Measurements from ENCODE around the gene FAM161A.
A peak's percentile ranks its signal among the peaks of the same experiment; 100 is the strongest.

FAM161A gene

DNA sequence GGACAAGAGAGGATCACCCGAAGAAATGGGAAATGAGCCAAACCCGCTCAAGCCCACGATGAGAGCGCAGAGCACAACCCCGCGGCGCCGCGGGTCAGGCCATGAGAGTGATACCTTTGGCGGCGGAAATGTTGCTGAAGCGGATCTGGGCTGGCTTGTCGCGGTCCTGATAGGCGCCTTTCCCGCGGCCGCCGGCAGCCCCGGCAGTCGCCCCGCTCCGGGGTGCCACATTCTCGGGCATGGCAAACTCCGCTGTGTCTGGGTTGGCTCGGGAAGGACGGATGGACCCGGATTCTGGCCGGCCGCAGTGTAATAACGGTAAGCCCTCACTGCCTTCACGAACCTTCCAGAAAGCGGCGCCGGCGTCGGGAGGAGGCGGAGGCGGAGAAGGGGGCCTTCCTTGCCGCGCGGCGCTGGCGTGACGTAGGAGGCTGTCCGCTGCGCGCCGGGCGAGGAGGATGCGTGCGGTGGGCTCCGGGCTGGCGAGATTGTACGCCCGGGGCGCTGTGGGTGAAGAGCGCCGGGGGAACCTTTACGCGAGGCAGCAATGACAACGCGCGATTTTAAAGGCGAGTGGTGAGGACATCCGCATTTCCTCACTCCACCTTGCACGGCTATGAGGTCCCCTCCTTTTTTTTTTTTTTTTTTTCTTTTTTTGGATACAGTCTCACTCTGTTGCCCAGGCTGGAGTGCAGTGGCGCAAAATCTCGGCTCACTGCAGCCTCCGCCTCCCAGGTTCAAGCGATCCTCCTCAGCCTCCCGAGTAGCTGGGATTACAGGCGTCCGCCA lies 34.6 kb upstream of the FAM161A start, which contains the start of gene CCT4:
Gene CCT4 (minus strand): TSS at position 390 of the 789 bp plus-strand sequence. CDS start 149 bp downstream, at position 241.
- Histone ChIP-seq H3K79me2 (ENCODE audit: control insufficient read depth, low read length) (peaks cover 56% of the 10 kb centered on the region), H3K4me2 (ENCODE audit: low read length) (peak within 1 kb of the TSS; percentile 79), H3K9me3 (ENCODE audit: control insufficient read depth, insufficient read depth, low read length) (no peaks in the 10 kb centered on the region), H3K27ac (ENCODE audit: low read depth, low read length) (peak within 1 kb of the TSS; percentile 71), H3K4me1 (ENCODE audit: control insufficient read depth, low read length) (peaks cover 25% of the 10 kb centered on the region), H3K4me3 (ENCODE audit: low read length) (peak within 1 kb of the TSS; percentile 82), H3K9me2 (replicated peaks; ENCODE audit: control insufficient read depth, low read length) (no peaks in the 10 kb centered on the region), H4K20me1 (ENCODE audit: control insufficient read depth, insufficient read depth, low read depth, low read length) (peaks cover 27% of the 10 kb centered on the region), H3K36me3 (ENCODE audit: control insufficient read depth, low read length) (peaks cover 46% of the 10 kb centered on the region), H3K27me3 (ENCODE audit: control insufficient read depth, low read length) (no peaks in the 10 kb centered on the region), H3F3A (ENCODE audit: control insufficient read depth, insufficient read depth) (peaks cover 5% of the 10 kb centered on the region)
- TF ChIP-seq, protein P1, sequence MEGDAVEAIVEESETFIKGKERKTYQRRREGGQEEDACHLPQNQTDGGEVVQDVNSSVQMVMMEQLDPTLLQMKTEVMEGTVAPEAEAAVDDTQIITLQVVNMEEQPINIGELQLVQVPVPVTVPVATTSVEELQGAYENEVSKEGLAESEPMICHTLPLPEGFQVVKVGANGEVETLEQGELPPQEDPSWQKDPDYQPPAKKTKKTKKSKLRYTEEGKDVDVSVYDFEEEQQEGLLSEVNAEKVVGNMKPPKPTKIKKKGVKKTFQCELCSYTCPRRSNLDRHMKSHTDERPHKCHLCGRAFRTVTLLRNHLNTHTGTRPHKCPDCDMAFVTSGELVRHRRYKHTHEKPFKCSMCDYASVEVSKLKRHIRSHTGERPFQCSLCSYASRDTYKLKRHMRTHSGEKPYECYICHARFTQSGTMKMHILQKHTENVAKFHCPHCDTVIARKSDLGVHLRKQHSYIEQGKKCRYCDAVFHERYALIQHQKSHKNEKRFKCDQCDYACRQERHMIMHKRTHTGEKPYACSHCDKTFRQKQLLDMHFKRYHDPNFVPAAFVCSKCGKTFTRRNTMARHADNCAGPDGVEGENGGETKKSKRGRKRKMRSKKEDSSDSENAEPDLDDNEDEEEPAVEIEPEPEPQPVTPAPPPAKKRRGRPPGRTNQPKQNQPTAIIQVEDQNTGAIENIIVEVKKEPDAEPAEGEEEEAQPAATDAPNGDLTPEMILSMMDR (IDR thresholded peaks at IDR 0.05; ENCODE audit: low read depth, low read length, poor library complexity, severe bottlenecking), result no peak
- no peak for TF ChIP-seq EZH2phosphoT487 (IDR thresholded peaks at IDR 0.05; ENCODE audit: borderline replicate concordance, low read length)

GRCh38 chr2:61887717-61888266 lies 33.9 kb upstream of the FAM161A start:
- peaks cover 61% of the 10 kb centered on the region for H3K79me2 ChIP-seq (ENCODE audit: control insufficient read depth, low read length)
- H3K36me3 ChIP-seq (ENCODE audit: control insufficient read depth, low read length), result peaks cover 53% of the 10 kb centered on the region
- H3K27me3 ChIP-seq (ENCODE audit: control insufficient read depth, low read length), result no peaks in the 10 kb centered on the region
- peaks cover 25% of the 10 kb centered on the region for H3K4me1 ChIP-seq (ENCODE audit: control insufficient read depth, low read length)
- H3K9me2 ChIP-seq (replicated peaks; ENCODE audit: control insufficient read depth, low read length), result no peaks in the 10 kb centered on the region
- peaks cover 5% of the 10 kb centered on the region for H3F3A ChIP-seq (ENCODE audit: control insufficient read depth, insufficient read depth)
- H4K20me1 ChIP-seq (ENCODE audit: control insufficient read depth, insufficient read depth, low read depth, low read length), result peaks cover 27% of the 10 kb centered on the region
- H3K9me3 ChIP-seq (ENCODE audit: control insufficient read depth, insufficient read depth, low read length), result no peaks in the 10 kb centered on the region
- peak overlapping the region; percentile 71 for H3K27ac ChIP-seq (ENCODE audit: low read depth, low read length)
- TF ChIP-seq, protein P1 (IDR thresholded peaks at IDR 0.05; ENCODE audit: low read depth, low read length, poor library complexity, severe bottlenecking), result no peak
- no peak for TF ChIP-seq EZH2phosphoT487 (IDR thresholded peaks at IDR 0.05; ENCODE audit: borderline replicate concordance, low read length)
- peak overlapping the region; percentile 79 for H3K4me2 ChIP-seq (ENCODE audit: low read length)
- peak overlapping the region; percentile 82 for H3K4me3 ChIP-seq (ENCODE audit: low read length)

GRCh38 chr2:61885896-61886603 lies 32.2 kb upstream of the FAM161A start:
- H3K27ac ChIP-seq (ENCODE audit: low read depth, low read length), result no peak overlapping the region
- H3K9me3 ChIP-seq (ENCODE audit: control insufficient read depth, insufficient read depth, low read length), result no peaks in the 10 kb centered on the region
- H3K4me1 ChIP-seq (ENCODE audit: control insufficient read depth, low read length), result peaks cover 25% of the 10 kb centered on the region
- H3K4me2 ChIP-seq (ENCODE audit: low read length), result peak overlapping the region; percentile 79
- TF ChIP-seq, protein P1 (IDR thresholded peaks at IDR 0.05; ENCODE audit: low read depth, low read length, poor library complexity, severe bottlenecking), result no peak
- TF ChIP-seq EZH2phosphoT487 (IDR thresholded peaks at IDR 0.05; ENCODE audit: borderline replicate concordance, low read length), result no peak
- peaks cover 27% of the 10 kb centered on the region for H4K20me1 ChIP-seq (ENCODE audit: control insufficient read depth, insufficient read depth, low read depth, low read length)
- peaks cover 5% of the 10 kb centered on the region for H3F3A ChIP-seq (ENCODE audit: control insufficient read depth, insufficient read depth)
- H3K27me3 ChIP-seq (ENCODE audit: control insufficient read depth, low read length), result no peaks in the 10 kb centered on the region
- H3K36me3 ChIP-seq (ENCODE audit: control insufficient read depth, low read length), result peaks cover 70% of the 10 kb centered on the region
- peak overlapping the region; percentile 82 for H3K4me3 ChIP-seq (ENCODE audit: low read length)
- H3K9me2 ChIP-seq (replicated peaks; ENCODE audit: control insufficient read depth, low read length), result no peaks in the 10 kb centered on the region
- H3K79me2 ChIP-seq (ENCODE audit: control insufficient read depth, low read length), result peaks cover 74% of the 10 kb centered on the region
